ENCODE results near the gene LILRB3.
"Not testable (repeated sequence)": the region's sequence is repeated elsewhere in the genome, so short reads cannot be mapped to it uniquely, and the experiment has no call there.

LILRB3 gene

DNA sequence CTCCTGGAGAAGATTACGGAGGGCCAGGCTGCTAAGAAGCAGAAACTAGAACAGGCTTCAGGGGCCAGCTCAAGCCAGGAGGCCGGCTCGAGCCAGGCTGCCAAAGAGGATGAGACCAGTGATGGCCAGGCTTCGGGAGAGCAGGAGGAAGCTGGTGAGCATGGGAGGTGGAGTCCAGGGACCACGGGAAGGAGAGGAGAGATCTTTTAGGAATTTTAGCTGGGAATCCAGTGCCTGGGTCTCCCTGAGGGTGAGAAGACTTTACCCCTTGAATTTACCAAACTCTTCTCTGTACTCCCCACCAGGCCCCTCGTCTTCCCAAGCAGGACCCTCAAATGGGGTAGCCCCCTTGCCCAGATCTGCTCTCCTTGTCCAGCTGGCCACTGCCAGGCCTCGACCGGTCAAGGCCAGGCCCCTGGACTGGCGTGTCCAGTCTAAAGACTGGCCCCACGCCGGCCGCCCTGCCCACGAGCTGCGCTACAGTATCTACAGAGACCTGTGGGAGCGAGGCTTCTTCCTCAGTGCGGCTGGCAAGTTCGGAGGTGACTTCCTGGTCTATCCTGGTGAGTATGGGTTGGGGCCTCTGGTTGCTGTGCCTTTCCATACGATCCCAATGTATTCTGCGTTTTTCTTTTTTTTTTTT, 30.9 kb downstream of the LILRB3 start:
- Mint-ChIP-seq H3K36me3 (no peaks in the 10 kb centered on the region), H3K4me1 (ENCODE audit: low read depth) (peaks cover 36% of the 10 kb centered on the region)

DNA sequence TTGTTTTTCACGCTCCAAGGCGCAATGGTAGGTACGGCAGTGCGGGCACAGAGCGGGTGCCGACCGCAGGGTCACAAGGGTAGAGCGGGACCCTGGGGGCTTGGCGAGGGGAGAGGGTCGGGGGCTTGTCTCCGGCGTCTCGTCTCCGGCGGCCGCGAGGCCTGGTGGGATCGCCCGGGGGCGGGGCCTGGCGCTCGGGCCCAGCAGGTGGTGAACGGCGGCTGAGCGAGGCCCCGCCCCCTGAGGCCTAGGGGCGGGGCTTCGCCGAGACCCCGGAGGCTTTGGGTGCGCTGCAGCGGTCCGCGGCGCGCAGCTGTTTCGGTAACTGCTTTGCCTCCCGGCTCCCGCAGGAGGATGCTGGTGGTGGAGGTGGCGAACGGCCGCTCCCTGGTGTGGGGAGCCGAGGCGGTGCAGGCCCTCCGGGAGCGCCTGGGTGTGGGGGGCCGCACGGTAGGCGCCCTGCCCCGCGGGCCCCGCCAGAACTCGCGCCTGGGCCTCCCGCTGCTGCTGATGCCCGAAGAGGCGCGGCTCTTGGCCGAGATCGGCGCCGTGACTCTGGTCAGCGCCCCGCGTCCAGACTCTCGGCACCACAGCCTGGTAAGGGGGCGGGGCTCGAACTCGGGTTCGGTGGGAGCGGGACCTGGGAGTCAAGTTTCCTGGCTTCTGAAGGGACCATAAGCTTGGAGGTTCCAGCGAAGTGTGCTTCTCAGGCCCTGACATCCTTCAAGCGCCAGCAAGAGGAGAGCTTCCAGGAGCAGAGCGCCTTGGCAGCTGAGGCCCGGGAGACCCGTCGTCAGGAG, 31.6 kb downstream of the LILRB3 start, which contains the start of gene TSEN34:
Gene TSEN34 (plus strand): TSS at position 298 of the 800 bp plus-strand sequence. CDS start 57 bp downstream, at position 355.
- Mint-ChIP-seq H3K27ac (peak within 1 kb of the TSS; percentile 100), H3K4me3 (peak within 1 kb of the TSS; percentile 93), H3K27me3 (no peaks in the 10 kb centered on the region), H3K36me3 (no peaks in the 10 kb centered on the region), H3K4me1 (ENCODE audit: low read depth) (peaks cover 37% of the 10 kb centered on the region), H3K9me3 (ENCODE audit: low read depth) (no peaks in the 10 kb centered on the region)

More for the DNA sequence above, 30.9 kb downstream of the LILRB3 start:
- peak overlapping the region; percentile 89 for H3K4me3 Mint-ChIP-seq
- no peaks in the 10 kb centered on the region for H3K27me3 Mint-ChIP-seq
- H3K27ac Mint-ChIP-seq, result peak overlapping the region; percentile 83
- H3K9me3 Mint-ChIP-seq (ENCODE audit: low read depth), result no peaks in the 10 kb centered on the region

DNA sequence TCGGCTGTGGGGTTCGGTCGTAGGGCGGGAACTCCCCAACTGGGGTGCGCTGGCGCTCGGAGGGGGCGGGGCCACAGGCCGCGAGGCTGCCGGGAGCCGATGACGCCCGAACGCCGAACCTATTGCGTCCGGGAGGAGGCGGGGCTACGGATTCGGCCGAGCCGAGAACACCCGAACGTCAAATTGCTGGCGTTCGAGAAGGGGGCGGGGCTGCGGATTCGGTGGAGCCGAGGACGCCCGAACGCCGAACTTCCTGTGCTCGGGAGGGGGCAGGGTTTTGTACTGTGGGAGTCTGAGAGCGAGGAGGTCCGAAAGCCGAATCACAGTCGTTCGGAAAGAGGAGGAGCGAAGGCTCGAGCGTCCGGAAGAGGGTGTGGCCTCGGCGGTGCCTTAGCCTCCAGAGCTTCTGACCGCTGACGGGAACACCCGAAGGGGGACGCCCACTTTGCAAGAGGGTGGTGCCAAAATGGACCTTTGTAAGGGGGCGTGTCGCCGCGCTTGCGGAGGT, 32.2 kb downstream of the LILRB3 start:
- Mint-ChIP-seq H3K4me1 (ENCODE audit: low read depth) (peaks cover 37% of the 10 kb centered on the region), H3K27me3 (no peaks in the 10 kb centered on the region), H3K36me3 (no peaks in the 10 kb centered on the region), H3K27ac (peak overlapping the region; percentile 100), H3K9me3 (ENCODE audit: low read depth) (no peaks in the 10 kb centered on the region), H3K4me3 (peak overlapping the region; percentile 93)

DNA sequence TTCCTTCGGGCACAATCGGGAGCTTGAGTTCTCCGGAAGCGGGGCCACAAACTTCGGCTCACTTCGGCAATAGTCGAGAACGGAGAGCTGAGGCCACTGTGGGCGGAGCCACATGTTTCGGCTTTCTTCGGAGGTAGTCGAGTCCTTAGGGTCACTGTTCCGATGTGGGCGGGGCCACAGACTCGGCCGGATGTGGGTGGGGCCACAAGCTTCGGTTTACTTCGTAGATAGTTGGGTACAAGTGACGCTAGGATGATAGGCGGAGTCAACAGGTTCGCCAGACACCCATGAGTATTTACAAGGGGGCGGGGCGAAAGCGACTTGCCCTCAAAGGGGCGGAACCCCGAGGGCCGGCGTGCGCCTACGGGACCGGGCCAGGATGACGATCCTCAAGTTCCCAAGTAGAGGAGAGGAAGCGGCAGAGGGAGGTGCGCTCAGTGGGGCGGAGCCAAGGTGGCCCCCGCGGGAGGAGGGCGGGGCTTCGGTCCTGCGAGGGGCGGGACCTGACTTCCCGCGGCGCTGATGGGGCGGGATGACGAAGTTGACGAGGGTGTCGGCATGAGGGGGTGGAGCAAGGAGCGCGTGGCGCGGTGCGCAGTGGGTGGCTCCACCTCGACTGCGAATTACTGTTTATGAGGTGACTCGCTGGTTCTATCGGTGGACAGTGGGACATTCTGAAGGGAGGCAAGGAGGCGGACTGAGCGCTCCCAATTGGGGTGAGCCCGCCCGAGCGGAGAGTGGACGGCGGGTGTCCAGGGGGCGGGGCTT, 32.9 kb downstream of the LILRB3 start:
- H3K27me3 Mint-ChIP-seq, result no peaks in the 10 kb centered on the region
- peak overlapping the region; percentile 100 for H3K27ac Mint-ChIP-seq
- no peaks in the 10 kb centered on the region for H3K9me3 Mint-ChIP-seq (ENCODE audit: low read depth)
- peaks cover 34% of the 10 kb centered on the region for H3K4me1 Mint-ChIP-seq (ENCODE audit: low read depth)
- H3K4me3 Mint-ChIP-seq, result peak overlapping the region; percentile 93
- no peaks in the 10 kb centered on the region for H3K36me3 Mint-ChIP-seq

DNA sequence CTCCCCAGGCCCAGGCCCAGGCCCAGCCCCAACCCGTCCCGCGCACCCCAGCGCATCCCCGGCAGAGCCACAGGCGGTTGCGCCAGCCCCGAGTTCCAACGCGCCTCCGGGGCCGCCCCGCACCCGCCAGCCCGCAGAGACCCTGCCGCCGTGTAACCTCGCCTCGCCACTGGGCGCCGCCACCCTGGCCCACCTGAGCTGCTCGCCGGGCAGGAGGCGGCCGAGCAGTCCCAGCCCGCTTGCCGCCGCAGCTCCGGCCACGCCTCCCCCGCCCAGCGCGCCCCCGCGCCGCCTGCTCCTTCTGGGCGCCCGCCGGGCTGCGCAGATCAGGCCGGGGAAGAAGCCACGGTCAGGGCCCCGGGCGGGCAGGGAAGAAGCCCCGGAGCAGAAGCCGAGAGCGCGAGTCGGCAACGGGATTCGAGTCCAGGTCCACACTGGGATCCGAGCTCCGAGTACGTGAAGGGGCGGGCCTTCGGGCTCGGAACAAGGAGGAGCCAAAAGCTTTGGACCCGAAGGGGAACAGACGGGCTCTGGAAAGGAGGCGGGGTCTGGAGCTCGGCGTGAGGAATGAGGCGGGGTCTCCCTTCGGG, 33.6 kb downstream of the LILRB3 start, which contains the start of gene MBOAT7:
Gene MBOAT7 (minus strand): TSS at position 436 of the 590 bp plus-strand sequence. CDS start 1,072 bp downstream, outside the sequence.
- H3K27ac Mint-ChIP-seq, result peak within 1 kb of the TSS; percentile 100
- peaks cover 34% of the 10 kb centered on the region for H3K4me1 Mint-ChIP-seq (ENCODE audit: low read depth)
- H3K36me3 Mint-ChIP-seq, result no peaks in the 10 kb centered on the region
- H3K4me3 Mint-ChIP-seq, result peak within 1 kb of the TSS; percentile 93
- no peaks in the 10 kb centered on the region for H3K9me3 Mint-ChIP-seq (ENCODE audit: low read depth)
- H3K27me3 Mint-ChIP-seq, result no peaks in the 10 kb centered on the region

DNA sequence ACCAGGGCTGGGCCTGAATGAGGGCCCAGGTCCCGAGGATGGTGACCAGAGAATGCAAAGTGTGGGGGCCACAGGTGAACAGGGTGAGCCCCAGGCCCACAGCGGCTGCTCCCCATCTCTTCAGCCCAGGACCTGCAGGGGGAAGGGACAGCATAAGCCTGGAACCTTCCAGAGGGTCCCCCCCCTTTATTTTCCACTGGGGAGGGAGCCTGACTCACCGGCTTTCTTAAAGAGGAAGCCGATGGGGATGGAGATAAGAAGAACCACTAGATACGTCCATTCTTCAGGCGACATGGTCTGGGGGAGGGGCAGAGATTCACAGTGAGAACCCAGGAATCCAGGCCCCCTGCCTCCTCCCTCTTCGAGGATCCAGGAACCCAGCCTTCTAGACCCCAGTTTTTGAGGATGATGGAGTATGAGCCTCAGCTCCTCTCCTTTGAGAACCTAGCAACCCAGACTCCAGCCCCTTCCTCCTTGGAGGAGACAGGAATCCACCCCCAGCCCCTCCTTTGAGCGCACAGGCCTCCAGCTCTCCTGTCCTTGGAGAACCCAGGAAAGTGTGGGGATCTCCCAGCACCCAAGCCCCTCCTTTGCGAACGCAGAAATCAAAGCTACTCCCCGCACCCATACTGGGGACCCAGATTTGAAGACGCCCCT, 34.5 kb downstream of the LILRB3 start:
- H3K4me1 Mint-ChIP-seq (ENCODE audit: low read depth), result peaks cover 32% of the 10 kb centered on the region
- H3K9me3 Mint-ChIP-seq (ENCODE audit: low read depth), result no peaks in the 10 kb centered on the region
- peak overlapping the region; percentile 72 for H3K27ac Mint-ChIP-seq
- no peaks in the 10 kb centered on the region for H3K27me3 Mint-ChIP-seq
- peaks cover 2% of the 10 kb centered on the region for H3K36me3 Mint-ChIP-seq
- H3K4me3 Mint-ChIP-seq, result peak overlapping the region; percentile 89

DNA sequence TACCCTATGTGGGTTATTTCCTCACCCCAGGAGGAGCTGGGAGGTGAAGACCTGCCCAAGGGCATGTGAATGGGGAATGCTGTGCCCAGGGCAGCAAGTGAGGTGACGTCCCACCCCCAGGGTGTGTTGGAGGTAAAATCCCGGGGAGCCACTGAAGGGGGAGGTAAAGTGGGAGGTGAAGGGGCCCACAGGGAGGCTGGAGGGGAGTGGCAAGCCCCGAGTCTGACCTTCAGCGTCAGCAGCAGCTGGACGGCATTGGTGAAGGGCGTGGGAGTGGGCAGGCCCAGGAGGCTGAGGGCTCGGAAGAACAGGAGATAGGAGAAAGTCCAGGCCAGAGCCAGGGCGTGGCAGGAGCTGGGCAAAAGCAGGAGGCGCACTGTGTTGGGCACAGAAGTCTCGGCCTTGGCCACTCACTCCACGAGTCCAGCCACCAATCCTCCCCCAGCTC, 35.8 kb downstream of the LILRB3 start:
- H3K27ac Mint-ChIP-seq, result peak overlapping the region; percentile 76
- peaks cover 2% of the 10 kb centered on the region for H3K36me3 Mint-ChIP-seq
- H3K4me1 Mint-ChIP-seq (ENCODE audit: low read depth), result peaks cover 20% of the 10 kb centered on the region
- H3K9me3 Mint-ChIP-seq (ENCODE audit: low read depth), result no peaks in the 10 kb centered on the region
- no peaks in the 10 kb centered on the region for H3K27me3 Mint-ChIP-seq
- H3K4me3 Mint-ChIP-seq, result peak overlapping the region; percentile 89

DNA sequence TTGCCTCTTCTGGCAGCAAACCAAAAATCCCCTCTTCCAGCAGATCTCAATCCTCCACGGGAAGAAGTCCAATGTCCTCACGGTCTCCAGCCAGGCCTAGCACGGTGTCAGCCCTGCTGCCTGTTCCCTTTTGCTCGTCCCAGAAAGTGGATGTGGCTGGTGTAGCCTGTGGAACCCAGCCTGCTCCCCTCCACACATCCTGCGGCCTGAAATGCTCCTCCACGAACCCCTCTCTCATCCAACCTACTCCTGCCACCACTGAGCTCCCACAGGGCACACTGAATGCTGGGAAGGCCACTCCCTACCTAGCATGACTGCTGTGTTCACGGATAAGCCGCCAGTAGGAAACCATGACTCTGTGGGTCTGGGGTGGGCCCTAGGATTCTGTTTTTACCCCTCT, 36.5 kb downstream of the LILRB3 start:
- Mint-ChIP-seq H3K36me3 (peaks cover 2% of the 10 kb centered on the region), H3K4me1 (ENCODE audit: low read depth) (peaks cover 15% of the 10 kb centered on the region), H3K9me3 (ENCODE audit: low read depth) (no peaks in the 10 kb centered on the region), H3K27ac (no peak overlapping the region), H3K4me3 (peak overlapping the region; percentile 23), H3K27me3 (no peaks in the 10 kb centered on the region)

DNA sequence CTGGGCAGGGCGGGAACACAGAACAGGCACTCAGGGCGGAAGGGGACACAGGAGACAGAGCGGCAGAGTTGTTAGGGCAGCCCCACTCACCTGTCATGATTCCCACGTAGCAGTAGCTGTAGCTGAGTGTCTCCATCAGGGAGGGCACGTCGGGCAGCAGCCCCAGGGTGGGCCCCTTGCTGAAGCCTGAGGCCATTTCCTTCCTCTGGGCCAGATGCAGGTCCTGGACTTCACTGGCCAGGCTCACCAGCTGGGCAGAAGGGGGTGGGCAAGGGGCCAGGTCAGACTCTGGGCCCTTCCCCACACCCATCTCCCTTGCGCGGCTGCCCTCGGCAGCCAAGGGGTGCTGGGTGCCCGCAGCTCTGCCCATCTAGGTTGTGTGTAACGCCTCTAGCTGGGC, 39.4 kb downstream of the LILRB3 start:
- no peaks in the 10 kb centered on the region for H3K27me3 Mint-ChIP-seq
- no peaks in the 10 kb centered on the region for H3K9me3 Mint-ChIP-seq (ENCODE audit: low read depth)

DNA sequence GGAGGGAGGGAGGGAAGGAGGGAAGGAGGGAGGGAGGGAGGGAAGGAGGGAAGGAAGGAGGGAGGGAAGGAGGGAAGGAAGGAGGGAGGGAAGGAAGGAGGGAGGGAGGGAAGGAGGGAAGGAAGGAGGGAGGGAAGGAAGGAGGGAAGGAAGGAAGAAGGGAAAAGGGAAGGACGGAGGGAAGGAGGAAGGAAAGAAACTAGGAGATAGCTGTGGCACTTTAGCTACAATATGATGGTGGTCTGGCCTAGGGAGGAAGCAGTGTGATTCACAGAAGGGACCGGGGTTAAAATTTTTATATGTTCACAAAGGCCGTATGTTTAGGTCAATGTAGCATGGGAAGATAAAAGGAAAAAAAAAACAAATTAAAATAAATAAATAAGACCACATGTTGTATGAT, 40.9 kb downstream of the LILRB3 start:
- H3K9me3 Mint-ChIP-seq (ENCODE audit: low read depth); H3K27ac Mint-ChIP-seq; H3K36me3 Mint-ChIP-seq; H3K27me3 Mint-ChIP-seq; H3K4me3 Mint-ChIP-seq; H3K4me1 Mint-ChIP-seq (ENCODE audit: low read depth): not testable (repeated sequence)

More for the DNA sequence above, 39.4 kb downstream of the LILRB3 start:
- no peak overlapping the region for H3K27ac Mint-ChIP-seq
- H3K4me3 Mint-ChIP-seq, result no peak overlapping the region
- peaks cover 2% of the 10 kb centered on the region for H3K36me3 Mint-ChIP-seq
- H3K4me1 Mint-ChIP-seq (ENCODE audit: low read depth), result peaks cover 13% of the 10 kb centered on the region

DNA sequence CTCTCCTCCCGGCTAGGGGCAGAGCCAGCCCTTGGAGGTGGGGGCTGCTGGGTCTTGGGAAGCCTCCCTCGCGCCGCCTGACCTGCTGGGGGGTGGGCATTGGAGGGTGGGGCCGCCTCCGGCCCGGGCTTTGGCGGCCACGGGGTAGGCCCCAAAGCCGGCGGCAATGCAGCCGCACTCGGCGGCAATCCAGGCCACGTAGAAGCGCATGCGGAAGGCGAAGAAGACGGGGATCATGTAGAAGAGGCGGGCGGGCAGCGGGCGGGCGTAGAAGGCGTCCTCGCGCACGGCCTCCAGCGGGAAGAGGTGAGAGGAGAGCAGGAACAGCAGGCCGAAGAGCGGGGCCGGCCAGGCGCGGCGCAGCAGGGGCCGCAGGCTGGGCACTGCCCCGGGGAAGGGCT, 42.1 kb downstream of the LILRB3 start:
- no peaks in the 10 kb centered on the region for H3K9me3 Mint-ChIP-seq (ENCODE audit: low read depth)
- H3K4me3 Mint-ChIP-seq, result no peak overlapping the region
- H3K27ac Mint-ChIP-seq, result no peak overlapping the region
- H3K4me1 Mint-ChIP-seq (ENCODE audit: low read depth), result no peaks in the 10 kb centered on the region
- H3K27me3 Mint-ChIP-seq, result no peaks in the 10 kb centered on the region
- peaks cover 6% of the 10 kb centered on the region for H3K36me3 Mint-ChIP-seq

DNA sequence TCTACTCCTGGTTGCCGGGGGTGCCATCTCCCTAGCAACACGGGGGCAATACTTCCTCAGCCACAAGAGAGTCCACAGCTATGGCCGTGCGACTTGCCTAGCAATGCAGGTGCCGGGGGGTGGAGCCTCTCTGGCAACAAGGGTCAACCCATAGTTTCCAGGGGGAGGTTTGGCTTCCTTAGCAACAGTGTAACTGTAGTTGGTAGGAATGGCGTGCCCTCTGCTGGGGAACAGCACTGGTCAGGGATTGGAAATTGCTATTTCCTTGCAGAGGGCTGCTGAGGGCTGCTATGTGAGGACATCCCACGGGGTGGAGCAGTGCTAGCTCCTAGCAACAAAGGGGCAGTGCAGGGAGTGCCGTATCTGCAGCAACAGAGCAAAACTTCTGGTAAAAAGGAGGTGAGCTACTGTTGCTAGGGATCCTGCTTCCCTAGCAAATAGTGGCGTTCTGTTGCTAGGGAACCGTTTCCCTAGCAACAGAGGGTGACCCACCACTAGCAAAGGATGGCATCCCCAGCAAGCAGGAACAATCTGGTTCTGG, 42.8 kb downstream of the LILRB3 start:
- no peak overlapping the region for H3K4me3 Mint-ChIP-seq
- H3K9me3 Mint-ChIP-seq (ENCODE audit: low read depth), result no peaks in the 10 kb centered on the region
- no peak overlapping the region for H3K27ac Mint-ChIP-seq
- H3K4me1 Mint-ChIP-seq (ENCODE audit: low read depth), result no peaks in the 10 kb centered on the region
- H3K27me3 Mint-ChIP-seq, result no peaks in the 10 kb centered on the region
- peaks cover 6% of the 10 kb centered on the region for H3K36me3 Mint-ChIP-seq

DNA sequence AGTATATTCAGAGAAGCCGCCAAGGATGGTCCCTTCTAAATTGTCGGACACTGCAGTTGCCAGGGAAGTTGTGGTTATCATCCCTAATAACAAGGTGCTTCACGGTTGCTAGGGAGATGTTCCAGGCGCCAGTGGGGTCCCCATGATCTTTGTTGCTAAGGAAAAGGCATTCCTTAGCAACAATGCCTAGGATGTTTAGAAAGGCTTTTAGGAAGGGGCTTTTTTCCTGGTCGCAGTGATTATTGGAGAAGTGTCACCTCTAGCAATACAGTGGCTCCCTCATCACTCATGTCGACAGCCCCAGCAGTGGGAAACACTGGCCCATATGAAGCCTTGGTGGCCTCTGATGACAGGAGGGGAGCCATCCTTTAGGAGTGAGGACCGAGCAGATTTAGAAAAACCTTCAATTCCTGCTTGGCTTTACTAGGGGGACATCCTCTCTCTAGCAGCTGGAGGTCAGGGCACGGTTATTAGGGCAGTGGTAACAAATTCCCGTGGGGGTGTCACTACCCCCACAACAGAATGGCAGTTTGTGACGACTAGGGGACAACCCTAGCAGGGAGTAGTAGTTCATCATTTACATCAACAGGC, 43.5 kb downstream of the LILRB3 start:
- Mint-ChIP-seq H3K4me1 (ENCODE audit: low read depth) (no peaks in the 10 kb centered on the region), H3K36me3 (peaks cover 6% of the 10 kb centered on the region), H3K9me3 (ENCODE audit: low read depth) (no peaks in the 10 kb centered on the region), H3K4me3 (no peak overlapping the region), H3K27ac (no peak overlapping the region), H3K27me3 (no peaks in the 10 kb centered on the region)

Data from activated naive CD8-positive, alpha-beta T cell (primary cell).